Activated CD4-positive, alpha-beta T cell treated with anti-CD3 and anti-CD28 coated beads, Interleukin-2, amount 10 ng/mL, durations not matched to agents 24 days and 14 days (primary cell): ENCODE data around the gene CNGA4. TPM values are rescaled to one million over a fixed set of nuclear protein-coding genes. Genes with fewer than 3 reads are reported as not detected.
"Not testable (repeated sequence)": the region's sequence is repeated elsewhere in the genome, so short reads cannot be mapped to it uniquely, and the experiment has no call there.

Experiments
- DNase-seq: peaks from one replicate; pipeline ENCODE4 v3.0.0; 2022
- H3K27ac Mint-ChIP-seq: one replicate; pipeline ENCODE4 v1.8.0; 2022; ENCODE audit warnings: mild to moderate bottlenecking, mixed read lengths
- H3K27me3 Mint-ChIP-seq: one replicate; pipeline ENCODE4 v1.8.0; 2022; ENCODE audit warnings: mixed read lengths
- H3K36me3 Mint-ChIP-seq: one replicate; pipeline ENCODE4 v1.8.0; 2022; ENCODE audit warnings: low read depth, mild to moderate bottlenecking, mixed read lengths
- H3K4me1 Mint-ChIP-seq: one replicate; pipeline ENCODE4 v1.8.0; 2021; ENCODE audit warnings: mixed read lengths
- H3K4me3 Mint-ChIP-seq: one replicate; pipeline ENCODE4 v1.8.0; 2022; ENCODE audit warnings: mild to moderate bottlenecking, moderate library complexity, mixed read lengths
- H3K9me3 Mint-ChIP-seq: one replicate; pipeline ENCODE4 v1.8.0; 2021; ENCODE audit warnings: mixed read lengths
- intact Hi-C: fragments of 100-400 bp; cut with micrococcal nuclease; formaldehyde crosslinking; loops from one replicate; pipeline ENCODE4 v1.15.1; 2023
- total RNA-seq: library from RNA; stranded (reverse); gene quantifications from 2 replicates; pipeline ENCODE4 v1.2.3, GENCODE V29; 2022

The CNGA4 gene
- total RNA-seq, 1 donor from 2014 or later = not detected

- peaks cover under 1% of the 10 kb centered on the region for H3K36me3 Mint-ChIP-seq
- no peaks in the 10 kb centered on the region for H3K9me3 Mint-ChIP-seq
- no peak for DNase-seq
- H3K4me1 Mint-ChIP-seq = peaks cover 40% of the 10 kb centered on the region
- peak overlapping the region; percentile 90 for H3K27ac Mint-ChIP-seq
- no peaks in the 10 kb centered on the region for H3K27me3 Mint-ChIP-seq
- peak overlapping the region; percentile 95 for H3K4me3 Mint-ChIP-seq
- intact Hi-C loops = loop anchor here (1.0 to 10.0 kb wide), 8 partner anchors 31 to 549 kb away; partner anchors contain the start of genes APBB1, ARFIP2, CAVIN3 and MRPL17
Observed at GRCh38 chr11:6233984-6234386, 4.9 kb upstream of the CNGA4 start.

DNA sequence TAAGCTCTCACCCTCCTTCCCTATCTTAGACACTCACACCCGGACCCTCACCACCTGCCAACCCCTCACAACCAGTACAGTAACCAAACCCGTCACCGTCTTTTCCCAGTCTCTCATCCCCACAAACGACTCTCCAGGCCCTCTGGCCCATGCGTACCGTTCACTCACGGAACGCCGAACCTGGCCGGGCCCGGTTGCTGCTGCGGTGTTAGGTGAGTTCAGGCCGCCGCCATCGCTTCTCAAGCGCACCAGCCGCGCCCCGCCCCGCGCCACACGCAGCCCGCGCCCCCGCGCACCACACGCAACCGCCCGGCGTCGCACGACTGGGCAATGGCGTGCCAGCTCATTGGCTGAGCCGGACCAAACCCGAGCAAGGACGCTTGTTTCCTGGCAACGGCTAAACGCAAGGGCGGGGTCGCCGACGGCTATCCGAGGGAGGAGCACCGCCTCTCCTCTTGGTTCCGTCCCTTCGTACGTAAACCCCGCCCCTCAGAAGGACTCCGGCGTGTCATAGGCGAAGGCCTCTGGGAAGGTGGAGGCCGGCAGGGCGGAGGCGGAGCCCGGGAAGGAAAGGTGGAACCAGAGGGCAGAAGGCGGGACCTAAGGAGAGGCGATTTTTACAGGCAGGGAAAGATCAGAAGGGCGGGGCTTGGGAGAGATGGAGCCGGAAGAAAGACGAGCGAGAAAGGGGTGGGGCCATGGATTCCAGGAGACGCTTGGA, 4.3 kb upstream of the CNGA4 start, which contains the start of gene FHIP1B:
FHIP1B (minus strand) TSS at position 250 of the 721 bp plus-strand sequence. CDS start 10,120 bp downstream, outside the sequence.
- H3K36me3 Mint-ChIP-seq = no peaks in the 10 kb centered on the region
- peak within 1 kb of the TSS; percentile 95 for H3K4me3 Mint-ChIP-seq
- H3K4me1 Mint-ChIP-seq = peaks cover 35% of the 10 kb centered on the region
- peaks cover 1% of the 10 kb centered on the region for H3K27me3 Mint-ChIP-seq
- peak within 1 kb of the TSS; percentile 90 for H3K27ac Mint-ChIP-seq
- intact Hi-C loops = loop anchor here (1.0 to 10.0 kb wide), 9 partner anchors 32 to 550 kb away; partner anchors contain the start of genes APBB1, ARFIP2, CAVIN3 and MRPL17
- no peaks in the 10 kb centered on the region for H3K9me3 Mint-ChIP-seq
- peak; percentile 100 for DNase-seq

- H3K27ac Mint-ChIP-seq = no peak overlapping the region
- H3K36me3 Mint-ChIP-seq = no peaks in the 10 kb centered on the region
- DNase-seq = no peak
- H3K4me1 Mint-ChIP-seq = peaks cover 19% of the 10 kb centered on the region
- peaks cover 4% of the 10 kb centered on the region for H3K27me3 Mint-ChIP-seq
- no peak overlapping the region for H3K4me3 Mint-ChIP-seq
- no peaks in the 10 kb centered on the region for H3K9me3 Mint-ChIP-seq
- intact Hi-C loops = loop anchor here (5.0 to 10.0 kb wide), 3 partner anchors 178 to 552 kb away; partner anchors contain the start of genes APBB1, TRIM22 and TRIM5
Observed at GRCh38 chr11:6237266-6237665, 1.6 kb upstream of the CNGA4 start.

- peaks cover 6% of the 10 kb centered on the region for H3K27me3 Mint-ChIP-seq
- no peak overlapping the region for H3K27ac Mint-ChIP-seq
- no peak overlapping the region for H3K4me3 Mint-ChIP-seq
- H3K9me3 Mint-ChIP-seq = no peaks in the 10 kb centered on the region
- H3K36me3 Mint-ChIP-seq = no peaks in the 10 kb centered on the region
- H3K4me1 Mint-ChIP-seq = peaks cover 17% of the 10 kb centered on the region
- DNase-seq = no peak
- intact Hi-C loops = loop anchor here (5.0 to 10.0 kb wide), 3 partner anchors 177 to 553 kb away; partner anchors contain the start of genes APBB1, TRIM22 and TRIM5
Observed at GRCh38 chr11:6237761-6238302, 1.1 kb upstream of the CNGA4 start.

DNA sequence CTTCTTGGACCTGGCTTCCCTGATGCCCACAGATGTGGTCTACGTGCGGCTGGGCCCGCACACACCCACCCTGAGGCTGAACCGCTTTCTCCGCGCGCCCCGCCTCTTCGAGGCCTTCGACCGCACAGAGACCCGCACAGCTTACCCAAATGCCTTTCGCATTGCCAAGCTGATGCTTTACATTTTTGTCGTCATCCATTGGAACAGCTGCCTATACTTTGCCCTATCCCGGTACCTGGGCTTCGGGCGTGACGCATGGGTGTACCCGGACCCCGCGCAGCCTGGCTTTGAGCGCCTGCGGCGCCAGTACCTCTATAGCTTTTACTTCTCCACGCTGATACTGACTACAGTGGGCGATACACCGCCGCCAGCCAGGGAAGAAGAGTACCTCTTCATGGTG, 1.2 kb downstream of the CNGA4 start:
- DNase-seq = no peak
- H3K27ac Mint-ChIP-seq = no peak overlapping the region
- no peak overlapping the region for H3K4me3 Mint-ChIP-seq
- H3K9me3 Mint-ChIP-seq = no peaks in the 10 kb centered on the region
- intact Hi-C loops = no loop called here
- peaks cover 16% of the 10 kb centered on the region for H3K27me3 Mint-ChIP-seq
- H3K36me3 Mint-ChIP-seq = no peaks in the 10 kb centered on the region
- H3K4me1 Mint-ChIP-seq = peaks cover 3% of the 10 kb centered on the region

GRCh38 chr11:6240781-6241180, 1.9 kb downstream of the CNGA4 start:
- Mint-ChIP-seq H3K27me3 (peaks cover 21% of the 10 kb centered on the region), H3K36me3 (no peaks in the 10 kb centered on the region), H3K27ac (no peak overlapping the region), H3K4me1 (no peaks in the 10 kb centered on the region), H3K4me3 (no peak overlapping the region), H3K9me3 (no peaks in the 10 kb centered on the region)
- intact Hi-C loops = no loop called here
- DNase-seq = no peak

- Mint-ChIP-seq H3K9me3 (no peaks in the 10 kb centered on the region), H3K36me3 (no peaks in the 10 kb centered on the region), H3K4me1 (no peaks in the 10 kb centered on the region), H3K27ac (no peak overlapping the region), H3K27me3 (peaks cover 24% of the 10 kb centered on the region), H3K4me3 (no peak overlapping the region)
- DNase-seq = no peak
- intact Hi-C loops = no loop called here
Observed at GRCh38 chr11:6241316-6241715, 2.4 kb downstream of the CNGA4 start.

DNA sequence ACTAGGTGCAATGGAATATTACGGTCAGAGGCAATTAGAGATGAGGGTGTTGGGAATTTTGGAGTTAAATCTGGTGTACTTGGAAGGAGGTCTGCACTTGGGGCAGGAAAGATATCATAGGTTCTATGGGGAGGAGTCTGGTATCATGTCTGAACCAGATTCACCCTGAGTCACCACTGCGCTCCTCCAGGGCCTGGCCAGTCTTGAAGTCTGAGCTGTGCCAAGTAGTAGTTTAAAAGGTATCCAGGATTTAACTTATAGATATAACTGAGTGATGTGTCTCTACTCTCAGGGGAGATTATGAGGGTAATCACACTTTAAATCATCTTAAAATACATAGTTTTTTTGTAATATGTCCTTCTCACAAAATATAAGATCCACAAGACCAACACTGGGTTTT, 6.6 kb downstream of the CNGA4 start:
- no peak overlapping the region for H3K27ac Mint-ChIP-seq
- no peak for DNase-seq
- intact Hi-C loops = no loop called here
- no peaks in the 10 kb centered on the region for H3K36me3 Mint-ChIP-seq
- H3K27me3 Mint-ChIP-seq = peaks cover 34% of the 10 kb centered on the region
- no peaks in the 10 kb centered on the region for H3K4me1 Mint-ChIP-seq
- no peaks in the 10 kb centered on the region for H3K9me3 Mint-ChIP-seq
- H3K4me3 Mint-ChIP-seq = no peak overlapping the region

DNA sequence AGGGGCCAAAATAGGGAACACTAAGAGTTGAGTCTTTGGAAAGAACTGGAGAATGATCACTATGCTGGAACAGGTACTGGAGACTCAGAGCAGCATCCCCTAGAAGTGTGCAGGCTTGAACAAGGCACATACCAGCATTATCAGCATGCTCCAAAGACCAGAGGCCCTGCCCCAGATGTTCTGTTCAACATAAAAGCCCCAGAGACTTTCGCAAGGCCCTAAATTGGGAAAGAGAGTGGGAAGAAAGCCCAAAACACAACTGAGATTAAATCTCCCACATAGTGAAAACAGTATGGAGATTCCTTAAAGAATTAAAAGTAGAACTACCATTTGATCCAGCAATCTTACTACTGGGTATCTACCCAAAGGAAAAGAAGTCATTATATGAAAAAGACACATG, 9.4 kb downstream of the CNGA4 start:
- Mint-ChIP-seq H3K9me3 (no peaks in the 10 kb centered on the region), H3K36me3 (no peaks in the 10 kb centered on the region), H3K4me3 (no peak overlapping the region), H3K27me3 (peaks cover 27% of the 10 kb centered on the region), H3K4me1 (no peaks in the 10 kb centered on the region), H3K27ac (no peak overlapping the region)
- intact Hi-C loops = no loop called here
- DNase-seq = no peak

DNA sequence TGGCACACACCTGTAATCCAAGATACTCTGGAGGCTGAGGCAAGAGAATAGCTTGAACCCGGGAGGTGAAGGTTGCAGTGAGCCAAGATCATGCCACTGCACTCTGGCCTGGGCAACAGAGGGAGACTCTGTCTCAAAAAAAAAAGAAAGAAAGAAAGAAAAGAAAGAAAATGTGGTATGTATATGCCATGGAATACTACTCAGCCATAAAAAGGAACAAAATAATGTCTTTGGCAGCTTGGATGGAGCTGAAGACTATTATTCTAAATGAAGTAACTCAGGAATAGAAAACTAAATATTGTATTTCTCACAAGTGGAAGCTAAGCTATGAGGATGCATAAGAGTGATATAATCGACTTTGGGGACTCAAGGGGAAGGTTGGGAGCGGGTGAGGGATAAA, 10.0 kb downstream of the CNGA4 start:
- H3K27ac Mint-ChIP-seq = not testable (repeated sequence)

GRCh38 chr11:6249770-6250555, 11.1 kb downstream of the CNGA4 start:
- no peaks in the 10 kb centered on the region for H3K9me3 Mint-ChIP-seq

More for the DNA sequence above, 10.0 kb downstream of the CNGA4 start:
- H3K27me3 Mint-ChIP-seq = peaks cover 22% of the 10 kb centered on the region
- H3K36me3 Mint-ChIP-seq, H3K9me3 Mint-ChIP-seq, H3K4me1 Mint-ChIP-seq, H3K4me3 Mint-ChIP-seq, intact Hi-C loops, DNase-seq: not testable (repeated sequence)

DNA sequence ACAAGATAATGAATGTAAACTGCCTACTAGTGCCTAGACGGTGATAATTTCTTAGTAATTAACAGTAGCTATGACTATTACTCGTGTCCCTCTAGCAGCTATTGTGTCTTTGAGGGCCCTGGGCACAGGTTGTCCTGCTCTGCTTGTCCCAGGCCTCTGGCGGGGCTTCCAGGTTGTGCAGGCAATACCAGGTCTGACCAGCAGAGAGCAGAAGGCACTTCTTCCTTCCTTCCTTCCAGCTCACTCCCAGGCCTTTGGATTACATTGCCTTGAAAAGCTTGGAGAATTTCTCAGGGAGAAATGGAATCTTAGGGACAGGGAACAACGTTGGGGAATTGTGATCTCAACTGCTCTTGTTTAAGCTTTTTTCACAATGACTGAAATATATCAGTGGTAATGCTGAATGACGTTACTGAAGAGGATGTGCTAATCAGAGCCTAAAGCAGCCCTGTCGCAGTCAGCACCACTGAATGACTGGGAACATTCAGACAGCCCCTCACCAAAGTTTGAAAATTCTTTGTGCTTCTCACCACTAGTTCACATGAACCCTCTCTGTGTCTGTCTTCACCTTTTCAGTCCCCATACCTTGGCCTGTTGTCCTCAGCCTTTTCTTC, 12.3 kb downstream of the CNGA4 start:
- intact Hi-C loops = loop anchor here (1.0 kb wide), 3 partner anchors 64 to 112 kb away; no protein-coding TSS in a partner anchor
- no peaks in the 10 kb centered on the region for H3K4me1 Mint-ChIP-seq
- peaks cover 11% of the 10 kb centered on the region for H3K27me3 Mint-ChIP-seq
- H3K9me3 Mint-ChIP-seq = no peaks in the 10 kb centered on the region
- no peak overlapping the region for H3K4me3 Mint-ChIP-seq
- DNase-seq = peak; percentile 86
- no peak overlapping the region for H3K27ac Mint-ChIP-seq
- no peaks in the 10 kb centered on the region for H3K36me3 Mint-ChIP-seq

More at GRCh38 chr11:6249770-6250555, 11.1 kb downstream of the CNGA4 start:
- Mint-ChIP-seq H3K27me3 (peaks cover 19% of the 10 kb centered on the region), H3K4me3 (no peak overlapping the region), H3K4me1 (no peaks in the 10 kb centered on the region), H3K27ac (no peak overlapping the region), H3K36me3 (no peaks in the 10 kb centered on the region)
- DNase-seq = no peak
- intact Hi-C loops = no loop called here

GRCh38 chr11:6251990-6252473, 13.1 kb downstream of the CNGA4 start:
- H3K27me3 Mint-ChIP-seq = peaks cover 11% of the 10 kb centered on the region
- no peaks in the 10 kb centered on the region for H3K4me1 Mint-ChIP-seq
- H3K27ac Mint-ChIP-seq = no peak overlapping the region
- intact Hi-C loops = loop anchor here (1.0 kb wide), 3 partner anchors 63 to 111 kb away; no protein-coding TSS in a partner anchor
- H3K36me3 Mint-ChIP-seq = no peaks in the 10 kb centered on the region
- no peak for DNase-seq
- H3K9me3 Mint-ChIP-seq = no peaks in the 10 kb centered on the region
- no peak overlapping the region for H3K4me3 Mint-ChIP-seq
